GM19467 (cell line): ENCODE measurements around the gene GCLC.

ENCODE experiments used
- ATAC-seq: cut with Tn5 transposase; IDR thresholded peaks from one replicate; pipeline ENCODE4 v1.9.1; 2021; ENCODE audit warnings: mild to moderate bottlenecking, moderate library complexity; ENCODE audit not compliant: unreplicated experiment

GCLC gene

DNA sequence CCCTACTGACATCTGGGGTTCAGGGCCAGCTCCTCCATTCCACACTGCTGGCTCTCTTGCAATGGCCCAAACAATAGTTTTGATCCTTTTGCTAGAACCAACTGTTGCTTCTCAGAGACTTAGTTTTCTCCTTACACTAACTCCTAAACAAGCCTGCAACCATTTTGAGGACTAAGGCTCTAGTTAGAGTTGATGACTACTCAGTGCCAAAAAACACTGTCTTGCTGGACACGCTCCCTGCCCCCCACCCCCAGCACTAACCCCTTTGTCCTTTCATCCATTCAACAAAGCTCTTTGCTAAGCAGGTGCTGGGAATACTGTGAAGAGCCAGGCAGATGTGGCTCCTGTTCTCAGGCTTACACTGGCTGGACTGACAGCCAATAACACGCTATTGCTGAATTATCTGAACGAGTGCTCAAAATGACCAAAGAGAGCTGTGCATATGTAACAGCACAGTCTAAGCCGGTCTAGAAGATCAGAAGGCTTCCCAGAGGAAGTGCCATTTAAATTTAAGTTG is 17.6 kb downstream of the GCLC start:
- ATAC-seq = no peak

DNA sequence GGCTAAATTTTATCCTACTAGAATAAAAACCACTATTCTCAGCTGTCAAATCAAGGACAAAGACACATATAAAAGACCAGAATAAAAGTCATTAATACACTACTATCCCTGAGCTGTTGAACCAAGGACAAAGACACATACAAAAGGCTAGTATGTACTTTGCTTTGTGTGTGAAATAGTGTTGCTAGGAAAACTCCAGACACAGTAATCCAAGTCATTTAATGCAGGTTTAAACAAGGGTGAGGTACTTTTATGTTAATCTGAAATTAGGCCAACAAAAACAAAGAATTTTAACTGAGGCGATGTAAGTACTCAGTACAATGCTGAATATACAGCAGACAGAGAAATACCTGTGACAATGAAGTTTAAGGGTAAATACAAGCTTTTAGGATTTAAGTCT is 18.9 kb downstream of the GCLC start:
- ATAC-seq = no peak

- no peak for ATAC-seq
Observed at GRCh38 chr6:53524455-53524815, 20.5 kb downstream of the GCLC start.

DNA sequence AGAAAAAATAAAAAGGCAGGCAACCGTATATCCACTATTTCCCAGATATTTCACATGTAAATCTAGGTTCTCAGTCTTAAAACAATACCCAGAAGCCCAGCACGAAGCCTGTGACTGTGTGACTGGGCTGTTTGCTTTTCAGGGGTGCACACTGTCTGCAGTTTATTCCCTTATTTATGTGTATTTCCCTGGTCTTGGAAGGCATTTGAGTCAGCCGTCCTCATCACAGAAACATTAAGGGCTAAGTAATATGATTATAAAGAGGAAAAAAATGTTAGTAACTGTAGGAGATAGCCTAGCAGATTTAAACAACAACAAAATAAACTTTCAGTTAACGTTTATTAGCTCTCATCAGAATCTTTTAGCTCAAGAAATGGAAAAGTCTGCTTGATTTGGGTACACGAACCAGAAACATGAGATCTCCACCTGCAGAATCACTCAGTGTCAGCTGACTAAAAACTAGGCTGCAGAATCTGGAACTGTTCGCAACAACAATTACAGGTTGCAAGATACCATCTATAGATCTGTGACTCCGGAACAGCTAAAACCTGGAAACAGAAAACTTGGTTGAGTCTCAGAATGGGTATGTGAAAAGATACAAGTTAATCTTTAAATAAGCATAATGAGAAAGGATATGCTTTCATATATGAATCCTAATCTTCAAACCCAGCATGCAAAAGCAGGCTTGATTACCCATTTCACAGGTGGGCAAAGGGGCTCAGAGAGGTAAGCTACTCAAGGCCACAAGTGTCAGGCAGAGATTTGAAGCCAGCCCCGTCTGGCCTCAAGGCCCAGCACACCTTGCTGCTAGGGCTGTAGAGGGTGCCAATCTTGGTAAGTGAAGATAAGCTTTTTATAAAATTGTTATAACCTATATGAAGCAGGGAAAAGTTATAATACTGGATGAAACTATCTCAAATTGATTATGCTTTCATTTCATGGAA is 21.1 kb downstream of the GCLC start:
- ATAC-seq = no peak

DNA sequence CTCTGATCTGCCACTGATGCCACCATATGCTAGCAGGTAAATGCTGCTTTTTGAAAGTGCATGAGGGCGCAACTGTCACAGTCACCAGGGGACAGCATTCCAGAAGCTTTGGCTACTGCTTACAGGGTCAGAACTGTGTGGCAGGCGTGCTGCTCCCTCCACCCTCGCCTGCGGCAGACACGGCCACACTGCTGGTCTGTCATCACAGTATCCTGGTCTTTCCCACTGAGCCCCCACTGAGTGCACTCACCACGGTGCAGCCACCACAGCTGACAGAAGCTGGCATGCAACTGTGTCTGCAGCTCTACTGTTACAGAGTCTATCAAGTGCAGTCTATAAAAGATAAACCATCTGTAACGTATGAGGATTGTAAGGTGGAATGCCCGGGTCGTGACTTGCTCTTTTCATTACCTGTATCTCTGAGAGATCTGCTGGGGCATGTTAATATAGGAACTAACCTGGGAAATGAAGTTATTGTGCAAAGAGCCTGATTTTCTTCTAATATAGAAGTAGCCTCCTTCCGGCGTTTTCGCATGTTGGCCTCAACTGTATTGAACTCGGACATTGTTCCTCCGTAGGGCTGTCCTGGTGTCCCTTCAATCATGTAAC is 24.5 kb downstream of the GCLC start:
- no peak for ATAC-seq

DNA sequence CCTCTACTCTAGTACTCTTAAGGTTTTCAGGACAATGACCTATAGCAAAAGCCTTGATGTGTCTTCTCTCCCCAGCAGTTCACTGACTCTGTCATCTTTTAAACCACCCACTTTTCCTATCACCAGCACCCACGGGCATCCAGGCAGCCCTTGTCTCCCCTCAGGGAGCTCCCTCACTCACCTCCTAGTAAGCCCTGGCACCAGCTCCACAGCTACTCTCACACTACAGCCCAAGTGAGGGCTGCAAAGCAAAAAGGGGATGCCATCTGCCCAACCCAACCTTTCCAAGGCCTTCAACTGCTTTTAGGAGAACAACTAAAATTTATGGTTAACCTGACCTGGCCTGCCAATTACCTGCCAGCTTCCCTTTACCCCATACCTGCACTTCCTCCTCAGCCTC is 26.0 kb downstream of the GCLC start:
- ATAC-seq = no peak

- ATAC-seq = no peak
Observed at GRCh38 chr6:53517021-53517420, 27.9 kb downstream of the GCLC start.

GRCh38 chr6:53514677-53515076 is 30.2 kb downstream of the GCLC start:
- ATAC-seq = no peak

DNA sequence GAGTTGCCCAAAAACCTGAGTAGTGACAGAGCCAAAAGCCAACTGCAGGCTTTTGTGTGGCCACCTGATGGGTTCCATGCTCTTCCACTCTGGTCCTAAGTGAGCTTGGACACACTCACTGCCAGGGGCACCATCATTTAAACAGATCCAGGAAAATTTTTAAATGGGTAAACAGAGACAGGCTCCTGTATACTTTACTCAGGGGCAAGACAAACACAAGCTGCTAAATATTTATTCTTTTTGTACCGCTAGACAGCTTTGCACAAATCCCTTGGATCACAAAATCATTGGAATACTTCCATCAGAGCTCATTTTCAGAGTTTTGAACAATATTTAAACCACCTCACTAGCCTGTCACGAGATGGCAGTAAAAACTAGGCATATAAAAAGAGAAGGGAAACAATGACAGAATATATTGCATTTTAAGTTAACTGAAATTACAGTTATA is 31.4 kb downstream of the GCLC start:
- no peak for ATAC-seq

- no peak for ATAC-seq
Observed at GRCh38 chr6:53513056-53513455, 31.8 kb downstream of the GCLC start.

- ATAC-seq = no peak
Observed at GRCh38 chr6:53512626-53513025, 32.3 kb downstream of the GCLC start.

- ATAC-seq = no peak
Observed at GRCh38 chr6:53510746-53511145, 34.2 kb downstream of the GCLC start.

DNA sequence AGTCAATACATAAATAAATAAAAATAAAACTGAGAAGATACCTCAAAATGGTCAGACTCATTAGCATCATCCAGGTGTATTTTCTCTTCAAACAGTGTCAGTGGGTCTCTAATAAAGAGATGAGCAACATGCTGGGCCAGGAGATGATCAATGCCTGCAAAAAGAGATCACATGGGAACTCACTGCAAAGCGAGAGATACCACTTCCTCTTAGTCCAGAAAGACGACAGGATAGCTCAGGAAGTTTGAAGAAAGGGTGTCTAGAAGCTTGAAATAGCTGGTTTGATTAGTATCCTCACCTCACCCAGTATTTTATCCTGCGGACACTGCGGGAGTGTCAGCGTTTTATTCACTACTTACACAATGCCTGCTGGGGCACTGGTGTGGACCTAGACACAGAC is 38.0 kb downstream of the GCLC start:
- no peak for ATAC-seq

DNA sequence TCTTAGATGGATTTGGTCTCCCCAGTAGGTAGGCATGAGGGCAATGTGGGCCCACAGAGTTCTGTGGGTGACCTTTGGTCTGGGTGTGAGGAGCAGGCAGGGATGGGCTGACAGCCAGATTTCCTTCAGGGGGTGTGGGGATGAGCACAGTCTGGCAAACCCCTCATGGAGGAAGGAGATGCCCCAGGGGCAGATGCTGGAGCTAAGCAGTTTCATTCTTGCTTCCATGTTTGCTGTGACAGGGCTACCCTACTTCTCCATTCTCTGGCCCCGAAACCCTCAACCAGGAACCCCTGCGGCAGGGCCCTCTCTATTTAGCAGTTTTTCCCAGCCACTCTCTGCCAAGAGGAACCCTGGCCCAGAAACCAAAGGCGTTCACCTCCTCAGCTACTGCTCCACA is 40.4 kb downstream of the GCLC start:
- no peak for ATAC-seq

- no peak for ATAC-seq
Observed at GRCh38 chr6:53503060-53503459, 41.8 kb downstream of the GCLC start.

GRCh38 chr6:53501432-53501831 is 43.5 kb downstream of the GCLC start:
- no peak for ATAC-seq

GRCh38 chr6:53500095-53500494 is 44.8 kb downstream of the GCLC start:
- no peak for ATAC-seq

- ATAC-seq = no peak
Observed at GRCh38 chr6:53499094-53499493, 45.8 kb downstream of the GCLC start.

DNA sequence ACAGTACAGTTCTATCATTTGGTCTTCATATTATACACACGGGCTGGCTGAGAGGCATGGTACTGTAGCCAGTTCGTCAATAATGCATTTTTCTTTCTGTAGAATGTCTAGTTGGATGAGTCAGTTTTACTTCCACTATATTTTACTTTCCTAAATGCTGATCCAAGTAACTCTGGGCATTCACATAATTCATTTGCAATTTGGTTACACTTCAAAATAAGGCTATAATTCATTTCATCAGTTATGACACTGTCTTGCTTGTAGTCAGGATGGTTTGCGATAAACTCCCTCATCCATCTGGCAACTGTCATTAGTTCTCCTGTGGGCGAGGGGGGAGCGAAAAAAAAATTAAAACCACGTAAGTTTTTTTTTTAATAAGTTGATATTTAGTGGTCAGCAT is 46.3 kb downstream of the GCLC start:
- no peak for ATAC-seq

- no peak for ATAC-seq
Observed at GRCh38 chr6:53497905-53498304, 47.0 kb downstream of the GCLC start.

DNA sequence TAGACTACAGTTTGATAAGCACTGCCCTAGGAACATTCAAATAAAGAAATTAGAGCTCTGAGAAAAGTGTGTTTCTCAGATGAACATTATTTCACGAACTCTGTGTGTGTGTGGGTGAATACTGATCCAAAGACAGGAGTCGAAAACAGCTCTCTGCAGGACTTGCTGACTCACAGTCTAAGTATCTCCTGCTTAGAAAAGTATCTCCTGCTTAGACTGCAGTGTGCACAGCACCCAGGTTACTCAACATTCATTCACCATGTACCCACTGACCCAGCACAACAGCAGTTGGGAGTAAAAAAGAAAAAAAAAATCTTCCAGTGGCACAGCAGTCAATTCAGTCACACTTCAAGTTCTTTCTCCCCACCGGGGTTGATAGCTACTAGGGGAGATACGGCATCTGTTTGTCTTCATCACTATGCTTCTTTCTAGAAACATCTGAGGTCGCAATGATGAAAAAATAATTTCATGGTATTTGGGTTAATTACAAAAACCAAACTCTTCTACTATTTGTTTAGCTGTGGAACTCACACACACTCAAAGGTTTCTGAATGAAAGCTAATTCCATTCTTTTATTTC is 48.0 kb downstream of the GCLC start:
- no peak for ATAC-seq
